ENCODE measurements around the gene AGBL1.

GRCh38 chr15:86905625-86906256, 826.1 kb downstream of the AGBL1 start:
- no peak for TF ChIP-seq POLR2A (IDR thresholded peaks at IDR 0.05; ENCODE audit: low read length)
- TF ChIP-seq GATA1 (IDR thresholded peaks at IDR 0.05; ENCODE audit: low read depth, low read length): no peak
